ENCODE measurements around the gene TNFRSF12A.
"Not testable (repeated sequence)": the region's sequence is repeated elsewhere in the genome, so short reads cannot be mapped to it uniquely, and the experiment has no call there.

The TNFRSF12A gene

DNA sequence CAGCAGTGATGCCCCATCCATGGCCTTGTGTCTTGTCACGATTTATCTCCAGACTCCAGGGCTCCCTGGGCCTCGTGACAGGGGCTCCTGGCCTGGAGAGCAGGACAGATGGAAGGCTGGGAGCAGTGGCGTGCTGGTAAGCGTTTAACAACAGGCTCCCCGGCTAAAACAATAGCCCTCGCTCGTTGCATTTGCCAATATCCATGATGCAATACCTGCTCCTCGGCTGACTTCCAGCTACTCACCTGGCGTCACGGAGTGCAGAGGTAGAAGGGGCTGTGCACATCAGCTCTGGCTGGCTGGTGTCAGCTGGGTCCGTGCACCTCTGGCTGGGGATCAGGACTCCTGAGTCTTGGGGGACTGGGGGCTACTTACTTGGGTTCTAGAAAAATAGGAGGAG lies 18.1 kb downstream of the TNFRSF12A start:
- Mint-ChIP-seq H3K27me3 (peaks cover 70% of the 10 kb centered on the region), H3K4me1 (peaks cover 11% of the 10 kb centered on the region), H3K4me3 (no peak overlapping the region), H3K27ac (ENCODE audit: low read depth) (no peak overlapping the region), H3K9me3 (no peaks in the 10 kb centered on the region), H3K36me3 (ENCODE audit: insufficient read depth) (peaks cover 1% of the 10 kb centered on the region)
- DNase-seq (ENCODE audit: low spot score in 2 of 2) (no peak), ATAC-seq (replicated peaks; ENCODE audit: extremely low read depth, poor library complexity, severe bottlenecking) (no peak)

DNA sequence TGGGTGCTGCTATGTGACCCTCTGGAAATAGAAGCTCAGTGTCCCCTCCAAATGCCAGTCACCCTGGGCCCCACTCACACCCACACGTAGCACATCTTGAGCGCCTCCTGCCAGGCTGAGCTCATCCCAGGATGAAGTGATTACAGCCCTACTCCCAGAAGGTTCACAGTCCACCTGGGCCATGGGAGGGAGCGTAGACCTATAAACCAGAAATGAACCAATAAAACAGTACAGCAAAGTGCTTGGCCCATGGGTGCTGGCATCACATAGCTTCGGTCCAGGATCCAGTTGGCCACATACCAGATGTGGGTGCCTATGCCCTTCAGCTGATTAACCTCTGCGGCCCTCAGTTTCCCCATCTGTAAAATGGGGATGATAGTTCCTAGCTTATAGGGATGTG lies 18.7 kb downstream of the TNFRSF12A start:
- peaks cover 1% of the 10 kb centered on the region for H3K36me3 Mint-ChIP-seq (ENCODE audit: insufficient read depth)
- peaks cover 70% of the 10 kb centered on the region for H3K27me3 Mint-ChIP-seq
- H3K9me3 Mint-ChIP-seq: no peaks in the 10 kb centered on the region
- DNase-seq (ENCODE audit: low spot score in 2 of 2): no peak
- peaks cover 14% of the 10 kb centered on the region for H3K4me1 Mint-ChIP-seq
- H3K27ac Mint-ChIP-seq (ENCODE audit: low read depth): no peak overlapping the region
- no peak for ATAC-seq (replicated peaks; ENCODE audit: extremely low read depth, poor library complexity, severe bottlenecking)
- no peak overlapping the region for H3K4me3 Mint-ChIP-seq

DNA sequence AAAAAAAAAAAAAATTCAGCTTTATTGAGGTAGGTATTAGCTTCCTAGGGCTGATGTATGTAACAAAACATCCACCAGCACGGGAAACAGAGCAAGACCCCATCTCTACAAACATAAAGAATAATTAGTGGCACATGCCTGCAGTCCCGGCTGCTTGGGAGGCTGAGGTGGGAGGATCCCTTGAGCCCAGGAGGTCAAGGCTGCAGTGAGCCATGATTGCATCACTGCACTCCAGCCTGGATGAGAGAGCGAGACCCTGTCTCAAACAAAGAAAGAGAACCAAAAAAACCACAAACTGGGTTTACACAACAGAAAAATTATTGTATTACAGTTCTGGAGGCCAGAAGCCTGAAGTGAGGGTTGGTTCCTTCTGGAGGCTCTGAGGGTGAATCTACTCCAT lies 22.2 kb downstream of the TNFRSF12A start:
- no peak overlapping the region for H3K27ac Mint-ChIP-seq (ENCODE audit: low read depth)
- no peak for ATAC-seq (replicated peaks; ENCODE audit: extremely low read depth, poor library complexity, severe bottlenecking)
- H3K36me3 Mint-ChIP-seq (ENCODE audit: insufficient read depth): no peaks in the 10 kb centered on the region
- peaks cover 19% of the 10 kb centered on the region for H3K4me1 Mint-ChIP-seq
- H3K9me3 Mint-ChIP-seq: no peaks in the 10 kb centered on the region
- H3K4me3 Mint-ChIP-seq: no peak overlapping the region
- H3K27me3 Mint-ChIP-seq: peaks cover 55% of the 10 kb centered on the region
- DNase-seq (ENCODE audit: low spot score in 2 of 2): no peak

DNA sequence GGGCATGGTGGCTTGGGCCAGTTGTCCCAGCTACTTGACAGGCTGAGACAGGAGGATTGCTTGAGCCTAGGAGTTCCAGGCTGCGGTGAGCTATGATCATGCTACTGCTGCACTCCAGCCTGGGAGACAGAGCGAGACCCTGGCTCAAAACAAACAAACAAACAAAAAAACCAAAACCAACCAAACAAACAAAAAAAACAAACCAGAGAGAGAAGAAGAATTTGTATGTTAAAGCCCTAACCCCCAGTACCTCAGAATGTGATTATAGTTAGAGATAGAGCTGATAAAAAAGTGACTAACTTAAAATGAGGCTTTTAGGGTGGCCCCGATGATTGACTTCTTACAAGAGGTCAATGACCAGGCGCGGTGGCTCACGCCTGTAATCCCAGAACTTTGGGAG lies 24.5 kb downstream of the TNFRSF12A start:
- ATAC-seq (replicated peaks; ENCODE audit: extremely low read depth, poor library complexity, severe bottlenecking) (no peak), DNase-seq (ENCODE audit: low spot score in 2 of 2) (no peak)
- Mint-ChIP-seq H3K36me3 (ENCODE audit: insufficient read depth) (peaks cover 1% of the 10 kb centered on the region), H3K27me3 (peaks cover 31% of the 10 kb centered on the region), H3K4me1 (peaks cover 29% of the 10 kb centered on the region), H3K9me3 (no peaks in the 10 kb centered on the region), H3K4me3 (peak overlapping the region; percentile 72), H3K27ac (ENCODE audit: low read depth) (peak overlapping the region; percentile 35)

DNA sequence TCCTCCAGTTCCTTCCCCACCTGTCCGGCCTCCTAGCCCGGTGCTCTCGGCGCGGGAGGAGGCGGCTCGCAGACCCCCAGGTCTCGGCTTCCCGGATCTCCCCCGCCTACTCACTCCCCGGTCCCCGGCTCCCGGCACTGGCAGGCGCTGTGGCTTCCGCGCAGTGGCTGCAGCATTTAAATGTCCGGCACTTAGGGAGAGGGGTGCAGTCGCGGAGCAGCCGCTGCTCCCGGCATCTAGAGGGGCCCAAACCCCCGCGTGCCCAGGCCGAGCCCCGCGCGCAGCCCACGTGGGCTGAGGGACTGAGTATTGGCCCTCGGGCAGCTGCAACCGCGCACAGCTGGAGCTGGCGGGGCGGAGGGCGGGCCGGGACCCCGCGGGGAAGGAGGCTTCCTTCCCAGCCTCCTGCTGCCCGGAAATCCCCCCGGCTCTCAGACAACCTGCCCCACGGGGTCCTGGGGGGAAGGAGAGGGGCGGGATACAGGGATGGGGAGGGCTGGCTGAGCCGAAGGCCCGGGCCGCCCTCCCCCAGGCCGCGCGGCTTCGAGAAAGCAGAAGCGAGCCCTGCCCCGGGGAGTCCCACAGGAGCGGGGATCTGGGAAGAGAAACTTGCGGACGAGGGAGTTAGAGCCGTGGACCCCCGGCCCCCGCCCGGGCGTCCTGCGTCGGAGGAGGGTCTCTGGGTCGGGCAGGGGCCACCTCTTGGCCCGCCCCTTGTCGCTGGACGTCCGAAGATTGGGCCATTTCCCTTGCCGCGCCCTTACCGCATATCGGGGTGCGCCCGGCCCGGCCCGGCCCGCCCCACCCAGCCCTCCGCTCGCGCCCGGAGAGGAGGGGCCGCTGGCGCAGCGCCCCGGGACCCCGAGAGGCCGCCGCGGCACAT lies 25.8 kb downstream of the TNFRSF12A start, which contains the start of gene MMP25:
Gene MMP25, plus strand, starts transcription at position 804 of the 883 bp plus-strand sequence. CDS start 357 bp downstream, outside the sequence.
- peak within 1 kb of the TSS; percentile 72 for H3K4me3 Mint-ChIP-seq
- H3K9me3 Mint-ChIP-seq: no peaks in the 10 kb centered on the region

DNA sequence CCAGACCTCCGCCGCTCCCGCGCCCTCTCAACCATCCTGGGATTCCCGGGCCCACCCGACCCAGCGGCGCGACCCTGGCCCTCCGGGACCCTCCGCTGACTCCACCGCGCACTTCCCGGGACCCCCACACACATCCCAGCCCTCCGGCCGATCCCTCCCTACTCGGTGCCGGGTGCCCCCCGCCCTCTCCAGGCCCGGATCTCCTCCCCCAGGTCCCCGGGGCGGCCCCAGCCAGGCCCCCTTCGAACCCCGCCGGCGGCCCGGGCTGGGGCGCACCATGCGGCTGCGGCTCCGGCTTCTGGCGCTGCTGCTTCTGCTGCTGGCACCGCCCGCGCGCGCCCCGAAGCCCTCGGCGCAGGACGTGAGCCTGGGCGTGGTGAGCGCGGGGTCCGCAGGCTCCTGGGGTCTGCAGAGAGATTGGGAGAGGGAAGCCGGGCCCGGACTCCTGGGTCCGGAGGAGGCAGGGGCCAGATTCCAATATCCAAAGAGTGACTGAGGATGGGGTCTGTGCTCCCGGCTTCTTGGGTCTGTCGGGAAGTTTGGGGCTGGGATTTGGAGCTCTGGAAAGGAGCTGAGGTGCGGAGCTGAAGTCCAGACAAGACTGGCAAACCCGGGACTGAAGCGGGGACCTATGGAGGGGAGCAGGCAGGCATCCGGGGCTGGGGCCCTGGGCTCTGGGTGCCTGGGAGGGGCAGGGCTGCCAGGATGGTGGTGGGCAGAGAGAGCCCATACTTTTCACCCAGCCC lies 26.6 kb downstream of the TNFRSF12A start:
- DNase-seq (ENCODE audit: low spot score in 2 of 2): no peak
- no peak overlapping the region for H3K27ac Mint-ChIP-seq (ENCODE audit: low read depth)
- H3K4me3 Mint-ChIP-seq: peak overlapping the region; percentile 38
- H3K36me3 Mint-ChIP-seq (ENCODE audit: insufficient read depth): peaks cover 1% of the 10 kb centered on the region
- no peaks in the 10 kb centered on the region for H3K9me3 Mint-ChIP-seq
- ATAC-seq (replicated peaks; ENCODE audit: extremely low read depth, poor library complexity, severe bottlenecking): peak; percentile 48
- H3K27me3 Mint-ChIP-seq: peaks cover 21% of the 10 kb centered on the region
- H3K4me1 Mint-ChIP-seq: peaks cover 44% of the 10 kb centered on the region

More for the DNA sequence above, 25.8 kb downstream of the TNFRSF12A start, which contains the start of gene MMP25:
- H3K4me1 Mint-ChIP-seq: peaks cover 39% of the 10 kb centered on the region
- DNase-seq (ENCODE audit: low spot score in 2 of 2): no peak
- no peak within 1 kb of the TSS for H3K27ac Mint-ChIP-seq (ENCODE audit: low read depth)
- peaks cover 21% of the 10 kb centered on the region for H3K27me3 Mint-ChIP-seq
- peaks cover 1% of the 10 kb centered on the region for H3K36me3 Mint-ChIP-seq (ENCODE audit: insufficient read depth)
- peak; percentile 29 for ATAC-seq (replicated peaks; ENCODE audit: extremely low read depth, poor library complexity, severe bottlenecking)

DNA sequence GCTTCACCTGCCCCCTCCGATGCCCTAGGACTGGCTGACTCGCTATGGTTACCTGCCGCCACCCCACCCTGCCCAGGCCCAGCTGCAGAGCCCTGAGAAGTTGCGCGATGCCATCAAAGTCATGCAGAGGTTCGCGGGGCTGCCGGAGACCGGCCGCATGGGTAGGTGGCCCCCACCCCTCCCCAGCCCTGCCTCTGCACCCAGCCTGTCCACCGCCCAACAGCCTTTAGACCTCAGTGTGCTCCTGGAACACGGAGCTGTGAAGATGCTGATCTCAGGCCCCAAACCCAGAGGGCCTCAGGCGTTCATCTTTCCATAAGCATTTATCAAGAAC lies 27.2 kb downstream of the TNFRSF12A start:
- Mint-ChIP-seq H3K27ac (ENCODE audit: low read depth) (no peak overlapping the region), H3K4me1 (peaks cover 49% of the 10 kb centered on the region), H3K4me3 (peak overlapping the region; percentile 38), H3K27me3 (peaks cover 21% of the 10 kb centered on the region), H3K36me3 (ENCODE audit: insufficient read depth) (peaks cover 1% of the 10 kb centered on the region), H3K9me3 (no peaks in the 10 kb centered on the region)
- ATAC-seq (replicated peaks; ENCODE audit: extremely low read depth, poor library complexity, severe bottlenecking): no peak
- no peak for DNase-seq (ENCODE audit: low spot score in 2 of 2)

DNA sequence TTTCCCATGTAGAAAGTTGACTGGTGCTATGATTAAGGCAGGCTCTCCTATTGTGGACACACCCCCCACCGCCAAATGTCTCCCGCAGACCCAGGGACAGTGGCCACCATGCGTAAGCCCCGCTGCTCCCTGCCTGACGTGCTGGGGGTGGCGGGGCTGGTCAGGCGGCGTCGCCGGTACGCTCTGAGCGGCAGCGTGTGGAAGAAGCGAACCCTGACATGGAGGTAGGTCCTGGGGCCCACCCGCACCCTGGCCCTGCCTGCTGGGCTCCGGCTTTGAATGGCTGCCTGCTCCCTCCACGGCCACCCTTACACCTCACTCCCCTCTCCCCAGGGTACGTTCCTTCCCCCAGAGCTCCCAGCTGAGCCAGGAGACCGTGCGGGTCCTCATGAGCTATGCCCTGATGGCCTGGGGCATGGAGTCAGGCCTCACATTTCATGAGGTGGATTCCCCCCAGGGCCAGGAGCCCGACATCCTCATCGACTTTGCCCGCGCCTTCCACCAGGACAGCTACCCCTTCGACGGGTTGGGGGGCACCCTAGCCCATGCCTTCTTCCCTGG lies 29.8 kb downstream of the TNFRSF12A start:
- H3K9me3 Mint-ChIP-seq: no peaks in the 10 kb centered on the region
- DNase-seq (ENCODE audit: low spot score in 2 of 2) (no peak), ATAC-seq (replicated peaks; ENCODE audit: extremely low read depth, poor library complexity, severe bottlenecking) (no peak)
- peaks cover 3% of the 10 kb centered on the region for H3K36me3 Mint-ChIP-seq (ENCODE audit: insufficient read depth)
- peaks cover 3% of the 10 kb centered on the region for H3K27me3 Mint-ChIP-seq
- no peak overlapping the region for H3K4me3 Mint-ChIP-seq
- peaks cover 50% of the 10 kb centered on the region for H3K4me1 Mint-ChIP-seq
- H3K27ac Mint-ChIP-seq (ENCODE audit: low read depth): no peak overlapping the region

DNA sequence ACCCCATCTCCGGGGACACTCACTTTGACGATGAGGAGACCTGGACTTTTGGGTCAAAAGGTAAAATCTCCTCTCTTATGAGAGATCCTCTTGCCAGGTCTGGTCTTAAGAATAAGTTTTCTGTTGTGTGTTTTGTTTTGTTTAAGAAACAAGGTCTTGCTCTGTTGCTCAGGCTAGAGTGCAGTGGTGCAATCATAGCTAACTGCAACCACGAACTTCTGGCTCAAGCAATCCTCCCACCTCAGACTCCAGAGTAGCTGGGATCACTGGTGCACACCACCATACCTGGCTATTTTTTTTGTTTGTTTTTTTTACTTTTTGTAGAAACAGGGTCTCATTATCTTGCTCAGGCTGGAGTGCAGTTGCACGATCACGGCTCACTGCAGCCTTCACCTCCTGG lies 30.3 kb downstream of the TNFRSF12A start:
- H3K27ac Mint-ChIP-seq (ENCODE audit: low read depth): peak overlapping the region; percentile 68
- H3K4me1 Mint-ChIP-seq: peaks cover 50% of the 10 kb centered on the region
- H3K4me3 Mint-ChIP-seq: no peak overlapping the region
- H3K9me3 Mint-ChIP-seq: no peaks in the 10 kb centered on the region
- no peaks in the 10 kb centered on the region for H3K27me3 Mint-ChIP-seq
- H3K36me3 Mint-ChIP-seq (ENCODE audit: insufficient read depth): peaks cover 6% of the 10 kb centered on the region
- DNase-seq (ENCODE audit: low spot score in 2 of 2): no peak
- no peak for ATAC-seq (replicated peaks; ENCODE audit: extremely low read depth, poor library complexity, severe bottlenecking)

DNA sequence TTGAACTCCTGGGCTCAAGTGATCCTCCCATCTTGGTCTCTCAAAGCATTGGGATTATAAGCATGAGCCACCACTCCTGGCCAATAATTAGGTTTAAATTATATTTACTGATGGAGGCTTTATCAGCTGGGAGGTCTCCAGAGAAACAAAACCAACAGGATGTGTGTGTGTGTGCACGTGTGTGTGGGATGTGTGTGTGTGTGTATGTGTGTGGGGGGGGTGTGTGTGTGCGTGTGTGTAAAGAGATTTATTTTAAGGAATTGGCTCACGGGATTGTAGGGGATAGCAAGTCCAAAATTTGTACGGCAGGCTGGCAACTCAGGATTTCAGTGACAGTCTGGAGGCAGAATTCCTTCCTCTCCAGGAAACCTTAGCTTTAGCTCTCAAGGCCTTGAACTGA lies 30.8 kb downstream of the TNFRSF12A start:
- Mint-ChIP-seq H3K27me3 (no peaks in the 10 kb centered on the region), H3K9me3 (no peaks in the 10 kb centered on the region), H3K4me1 (peaks cover 56% of the 10 kb centered on the region), H3K27ac (ENCODE audit: low read depth) (peak overlapping the region; percentile 68), H3K36me3 (ENCODE audit: insufficient read depth) (peaks cover 6% of the 10 kb centered on the region), H3K4me3 (no peak overlapping the region)
- no peak for ATAC-seq (replicated peaks; ENCODE audit: extremely low read depth, poor library complexity, severe bottlenecking)
- DNase-seq (ENCODE audit: low spot score in 2 of 2): no peak

DNA sequence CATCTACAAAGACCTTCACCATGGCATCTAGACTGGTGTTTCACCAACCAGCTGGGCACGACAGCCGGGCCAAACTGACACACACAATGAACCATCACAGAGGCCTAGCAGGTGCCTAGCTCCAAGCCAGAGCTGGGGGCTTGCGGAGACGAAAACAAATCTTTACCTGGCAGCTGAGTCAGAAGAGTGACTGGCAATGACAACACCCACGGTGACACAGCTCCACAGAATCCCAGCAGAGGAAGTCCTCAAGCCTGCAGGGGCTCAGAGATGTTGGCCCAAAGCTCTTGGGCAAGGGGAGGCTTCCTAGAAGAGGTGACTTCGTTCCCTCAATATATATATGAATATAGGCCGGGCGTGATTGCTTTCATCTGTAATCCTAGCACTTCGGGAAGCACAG lies 31.3 kb downstream of the TNFRSF12A start:
- DNase-seq (ENCODE audit: low spot score in 2 of 2): no peak
- Mint-ChIP-seq H3K4me3 (no peak overlapping the region), H3K36me3 (ENCODE audit: insufficient read depth) (peaks cover 6% of the 10 kb centered on the region), H3K9me3 (no peaks in the 10 kb centered on the region), H3K27me3 (no peaks in the 10 kb centered on the region), H3K27ac (ENCODE audit: low read depth) (no peak overlapping the region), H3K4me1 (peaks cover 56% of the 10 kb centered on the region)
- ATAC-seq (replicated peaks; ENCODE audit: extremely low read depth, poor library complexity, severe bottlenecking): no peak

DNA sequence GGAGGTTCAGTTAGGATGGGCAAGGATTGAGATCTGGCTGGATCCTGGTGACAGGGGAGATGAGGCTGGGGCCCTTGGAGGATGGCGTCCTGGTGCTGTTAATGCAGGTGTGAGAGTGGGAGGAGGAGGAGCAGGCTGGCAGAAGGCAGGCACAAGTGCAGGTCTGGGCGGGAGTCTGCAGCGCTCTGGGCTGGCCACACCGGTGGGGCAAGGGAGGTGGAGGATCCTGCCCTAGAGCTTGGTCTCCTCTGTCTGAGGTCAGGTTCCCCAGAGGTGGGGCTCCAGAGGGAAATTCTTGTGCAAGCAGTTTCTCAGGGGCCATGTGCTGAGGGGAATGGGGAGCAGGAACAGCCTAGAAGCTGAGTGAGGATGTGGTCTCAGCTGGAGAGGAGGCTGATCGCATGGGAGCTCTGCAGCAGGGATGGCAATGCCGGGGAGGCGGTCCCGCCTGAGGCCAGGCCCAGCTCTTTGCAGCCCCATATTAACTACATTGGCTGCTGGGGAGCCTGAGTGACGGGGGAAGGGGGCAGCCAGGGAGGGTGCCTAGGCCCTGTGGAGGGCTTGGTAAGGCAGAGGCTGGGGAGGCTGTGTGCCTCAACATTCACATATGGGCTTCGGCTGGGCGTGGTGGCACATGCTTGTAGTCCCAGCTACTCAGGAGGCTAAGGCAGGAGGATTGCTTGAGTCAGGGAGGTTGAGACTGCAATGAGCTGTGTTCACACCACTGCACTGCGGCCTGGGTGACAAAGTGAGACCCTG lies 32.6 kb downstream of the TNFRSF12A start:
- peak overlapping the region; percentile 52 for H3K27ac Mint-ChIP-seq (ENCODE audit: low read depth)
- peak; percentile 41 for ATAC-seq (replicated peaks; ENCODE audit: extremely low read depth, poor library complexity, severe bottlenecking)
- not testable (repeated sequence) for H3K4me3 Mint-ChIP-seq; H3K9me3 Mint-ChIP-seq; DNase-seq (ENCODE audit: low spot score in 2 of 2); H3K27me3 Mint-ChIP-seq; H3K36me3 Mint-ChIP-seq (ENCODE audit: insufficient read depth)
- peaks cover 62% of the 10 kb centered on the region for H3K4me1 Mint-ChIP-seq
